Measurements from ENCODE around the gene IGFBPL1. TPM values are rescaled to one million over a fixed set of nuclear protein-coding genes. Genes with fewer than 3 reads are reported as not detected.

Gene IGFBPL1
- total and polyA plus RNA-seq, 2 of the 8 experiments (the other 6 are each of a cell fraction or from before 2014, with no cell fraction given), result 31.3 to 33.8 TPM

DNA sequence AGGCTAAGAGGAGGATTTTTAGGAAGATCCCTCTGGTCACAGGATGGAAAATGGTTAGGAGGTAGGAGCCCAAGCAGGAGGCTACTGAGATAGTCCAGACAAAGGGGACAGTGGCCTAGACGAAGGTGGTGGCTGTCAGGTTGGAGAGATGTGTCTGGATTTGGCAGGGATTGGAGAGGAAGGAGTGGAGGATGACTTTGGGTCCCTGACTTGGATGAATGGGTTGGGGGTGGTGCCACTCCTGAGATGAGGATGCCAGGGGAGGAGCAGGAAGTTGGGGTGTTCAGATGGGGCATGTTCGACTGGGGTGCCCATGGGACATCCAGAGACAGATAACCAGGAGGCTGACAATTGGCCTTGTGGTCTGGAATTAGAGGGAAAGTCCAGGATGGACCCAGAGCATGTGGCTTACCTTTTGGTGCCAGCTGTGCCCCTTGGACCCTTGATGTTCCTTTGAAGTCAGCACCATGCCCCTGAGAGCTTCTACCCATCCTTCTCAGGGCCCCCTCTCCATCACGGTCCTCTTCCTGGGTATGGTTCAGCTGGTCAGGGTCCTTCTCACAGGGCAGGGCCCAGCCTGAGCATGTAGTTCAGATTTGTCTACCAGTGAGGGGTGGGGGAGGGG, 15.1 kb upstream of the IGFBPL1 start:
- H2AK5ac ChIP-seq (ENCODE audit: low read depth, low read length), result no peak overlapping the region
- no peaks in the 10 kb centered on the region for H4K20me1 ChIP-seq (replicated peaks in 1 of 2; ENCODE audit: control insufficient read depth in 1 of 2, insufficient read depth in 2 of 2, low read length in 2 of 2)
- no peaks in the 10 kb centered on the region for H3K79me2 ChIP-seq (ENCODE audit: control insufficient read depth in 1 of 2, insufficient read depth in 2 of 2, low read length in 2 of 2)
- H2BK20ac ChIP-seq (ENCODE audit: low read length), result no peak overlapping the region
- H3K9ac ChIP-seq (replicated peaks in 1 of 4; ENCODE audit: extremely low read depth in 1 of 4, low read depth in 3 of 4, low read length in 3 of 4), result no peak overlapping the region
- H3K4me3 ChIP-seq (ENCODE audit: extremely low read depth in 1 of 4, insufficient read depth in 2 of 4, low read depth in 3 of 4, low read length in 4 of 4), result no peak overlapping the region
- ChIA-PET CTCF (ENCODE audit: partially characterized antibody) (interaction anchor here (0.7 to 1.6 kb wide), 2 partner anchors 22 to 105 kb away, joined by 4 to 5 read pairs; no protein-coding TSS in a partner anchor), POLR2A (ENCODE audit: partially characterized antibody) (no interaction called here)
- TF ChIP-seq NANOG (IDR thresholded peaks at IDR 0.05; ENCODE audit: insufficient read depth, low read depth, low read length, poor library complexity, severe bottlenecking) (no peak), GABPA (IDR thresholded peaks at IDR 0.05; ENCODE audit: borderline replicate concordance, insufficient read depth, low read length) (no peak), SRF (IDR thresholded peaks at IDR 0.05; ENCODE audit: low read depth, low read length) (no peak), HDAC2 (IDR thresholded peaks at IDR 0.05; ENCODE audit: borderline replicate concordance in 1 of 2, low read depth in 2 of 2, low read length in 2 of 2) (no peak)
- TF ChIP-seq, protein P1, sequence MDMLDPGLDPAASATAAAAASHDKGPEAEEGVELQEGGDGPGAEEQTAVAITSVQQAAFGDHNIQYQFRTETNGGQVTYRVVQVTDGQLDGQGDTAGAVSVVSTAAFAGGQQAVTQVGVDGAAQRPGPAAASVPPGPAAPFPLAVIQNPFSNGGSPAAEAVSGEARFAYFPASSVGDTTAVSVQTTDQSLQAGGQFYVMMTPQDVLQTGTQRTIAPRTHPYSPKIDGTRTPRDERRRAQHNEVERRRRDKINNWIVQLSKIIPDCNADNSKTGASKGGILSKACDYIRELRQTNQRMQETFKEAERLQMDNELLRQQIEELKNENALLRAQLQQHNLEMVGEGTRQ (IDR thresholded peaks at IDR 0.05; ENCODE audit: low read length), result no peak
- H3K4me1 ChIP-seq (replicated peaks in 1 of 4; ENCODE audit: control insufficient read depth in 3 of 4, insufficient read depth in 4 of 4, low read length in 3 of 4), result no peaks in the 10 kb centered on the region
- H3K56ac ChIP-seq (replicated peaks; ENCODE audit: insufficient read length, low read depth, low read length), result no peak overlapping the region
- no peaks in the 10 kb centered on the region for H3K36me3 ChIP-seq (ENCODE audit: control insufficient read depth in 2 of 4, insufficient read depth in 4 of 4, low read length in 3 of 4)
- no peak overlapping the region for H3K14ac ChIP-seq (ENCODE audit: insufficient read length)
- WGBS, 2 experiments (ENCODE audit: extremely low coverage in 1 of 2, insufficient coverage in 1 of 2, insufficient read length in 1 of 2, insufficient replicate concordance in 2 of 2, low coverage in 1 of 2, low lambda C conversion rate in 2 of 2, missing lambda C conversion rate in 1 of 2), result 89% methylated on average over 3 of the region's 3 CpGs; no CpG with 5 or more reads in 1 of the 2 experiments
- H4K5ac ChIP-seq (ENCODE audit: insufficient read length, low read depth, low read length), result no peak overlapping the region
- no peaks in the 10 kb centered on the region for H3K27me3 ChIP-seq (replicated peaks in 1 of 4; ENCODE audit: control insufficient read depth in 3 of 4, extremely low read depth in 1 of 4, insufficient read depth in 3 of 4, low read length in 3 of 4)
- H3K4ac ChIP-seq (replicated peaks; ENCODE audit: insufficient read length, low read depth, low read length), result no peak overlapping the region
- H2AFZ ChIP-seq (ENCODE audit: low read length), result no peak overlapping the region
- H2BK5ac ChIP-seq (ENCODE audit: low read depth, low read length), result no peak overlapping the region
- H2BK12ac ChIP-seq (ENCODE audit: low read depth, low read length), result no peak overlapping the region
- DNase-seq (ENCODE audit: low read depth in 1 of 2, low spot score in 2 of 2) (no peak), FAIRE-seq (no peak)
- no peaks in the 10 kb centered on the region for H3K79me1 ChIP-seq (ENCODE audit: low read depth, low read length)
- no peak overlapping the region for H3K18ac ChIP-seq (ENCODE audit: extremely low read depth, low read length)
- H2BK120ac ChIP-seq (replicated peaks; ENCODE audit: low read depth, low read length), result no peak overlapping the region
- no peak overlapping the region for H2BK15ac ChIP-seq (ENCODE audit: low read length)
- H3K9me3 ChIP-seq (ENCODE audit: insufficient read depth in 2 of 2, low read depth in 1 of 2, low read length in 1 of 2), result 0 out of 4 replicates have a peak, but pooled peaks cover 0 to 5% of the 10 kb centered on the region in 2 experiments
- no peak overlapping the region for H3K4me2 ChIP-seq (ENCODE audit: insufficient read depth in 1 of 2, low read depth in 2 of 2, low read length in 2 of 2)
- H4K91ac ChIP-seq (replicated peaks; ENCODE audit: insufficient read length, low read length), result no peak overlapping the region
- no peak overlapping the region for H3K23ac ChIP-seq (ENCODE audit: insufficient read length)
- no peaks in the 10 kb centered on the region for H3K23me2 ChIP-seq (ENCODE audit: low read depth, low read length)
- H4K8ac ChIP-seq (ENCODE audit: extremely low read depth, insufficient read depth, low read length), result no peak overlapping the region
- no peak overlapping the region for H3K27ac ChIP-seq (ENCODE audit: low read depth, low read length)

Measured in H1 (cell line).